Lower leg skin (tissue), 3 donors: ENCODE results near the gene PHRF1.

Experiments used
- POLR2A ChIP-seq, 2 donors: fragments of 450-650 bp; IDR thresholded peaks; one replicate each; pipeline ENCODE4 v1.6.1; 2016 to 2017; ENCODE audit warnings: antibody characterized with exemption in 2 of 2, mild to moderate bottlenecking in 1 of 2, moderate library complexity in 1 of 2
- TF ChIP-seq, protein P1 (sequence below), 3 donors: fragments of 450-650 bp; IDR thresholded peaks; one replicate each; pipeline ENCODE4 v1.5.1; 2016; ENCODE audit warnings: antibody characterized with exemption in 3 of 3, mild to moderate bottlenecking in 3 of 3, moderate library complexity in 2 of 3

DNA sequence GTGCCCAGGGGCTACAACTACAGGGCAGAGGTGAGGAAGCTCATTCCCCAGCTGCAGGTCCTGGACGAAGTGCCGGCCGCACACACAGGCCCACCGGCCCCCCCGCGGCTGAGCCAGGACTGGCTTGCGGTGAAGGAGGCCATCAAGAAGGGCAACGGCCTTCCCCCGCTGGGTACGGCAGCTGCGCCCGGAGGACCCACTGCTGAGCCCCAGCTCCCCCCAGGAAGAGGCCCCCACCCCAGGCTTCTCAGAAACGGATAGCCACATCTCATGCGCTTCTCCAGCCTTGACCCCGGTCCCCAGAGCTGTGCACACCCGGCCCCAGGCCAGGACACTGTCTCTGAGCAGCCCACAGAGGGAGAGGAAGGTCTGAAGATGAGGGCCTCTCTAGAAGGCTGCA, 25.1 kb upstream of the PHRF1 start:
- TF ChIP-seq, protein P1, sequence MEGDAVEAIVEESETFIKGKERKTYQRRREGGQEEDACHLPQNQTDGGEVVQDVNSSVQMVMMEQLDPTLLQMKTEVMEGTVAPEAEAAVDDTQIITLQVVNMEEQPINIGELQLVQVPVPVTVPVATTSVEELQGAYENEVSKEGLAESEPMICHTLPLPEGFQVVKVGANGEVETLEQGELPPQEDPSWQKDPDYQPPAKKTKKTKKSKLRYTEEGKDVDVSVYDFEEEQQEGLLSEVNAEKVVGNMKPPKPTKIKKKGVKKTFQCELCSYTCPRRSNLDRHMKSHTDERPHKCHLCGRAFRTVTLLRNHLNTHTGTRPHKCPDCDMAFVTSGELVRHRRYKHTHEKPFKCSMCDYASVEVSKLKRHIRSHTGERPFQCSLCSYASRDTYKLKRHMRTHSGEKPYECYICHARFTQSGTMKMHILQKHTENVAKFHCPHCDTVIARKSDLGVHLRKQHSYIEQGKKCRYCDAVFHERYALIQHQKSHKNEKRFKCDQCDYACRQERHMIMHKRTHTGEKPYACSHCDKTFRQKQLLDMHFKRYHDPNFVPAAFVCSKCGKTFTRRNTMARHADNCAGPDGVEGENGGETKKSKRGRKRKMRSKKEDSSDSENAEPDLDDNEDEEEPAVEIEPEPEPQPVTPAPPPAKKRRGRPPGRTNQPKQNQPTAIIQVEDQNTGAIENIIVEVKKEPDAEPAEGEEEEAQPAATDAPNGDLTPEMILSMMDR (IDR thresholded peaks at IDR 0.05): no peak
- no peak for TF ChIP-seq POLR2A (IDR thresholded peaks at IDR 0.05)
